HEK293T (cell line): ENCODE results near the gene SLC25A47.

Experiments used
- CTCF ChIA-PET: fragments of 350-600 bp; formaldehyde crosslinking; extraction: SDS; loops from one replicate; lab custom pipeline; 2021; ENCODE audit warnings: antibody characterized with exemption, inconsistent platforms; lab: Yijun Ruan, JAX
- POLR2A ChIA-PET: fragments of 350-600 bp; formaldehyde crosslinking; extraction: SDS; loops from one replicate; lab custom pipeline; 2020; ENCODE audit warnings: antibody characterized with exemption, inconsistent platforms; lab: Yijun Ruan, JAX
- DNase-seq: peaks from one replicate; pipeline ENCODE4 v3.0.0; 2012; ENCODE audit warnings: mixed read lengths; ENCODE audit errors: extremely low spot score
- ARNT ChIP-seq: fragments of 450-650 bp; IDR thresholded peaks from 2 replicates; pipeline ENCODE4 v1.6.1; 2017; ENCODE audit warnings: mild to moderate bottlenecking
- BHLHE40 ChIP-seq: fragments of 450-650 bp; IDR thresholded peaks from 2 replicates; pipeline ENCODE4 v1.6.1; 2016; ENCODE audit warnings: mild to moderate bottlenecking, moderate library complexity, borderline replicate concordance
- CTBP1 ChIP-seq: fragments of 450-650 bp; IDR thresholded peaks from 2 replicates; pipeline ENCODE4 v1.6.1; 2016; ENCODE audit warnings: borderline replicate concordance
- ELF4 ChIP-seq: fragments of 450-650 bp; IDR thresholded peaks from 2 replicates; pipeline ENCODE4 v1.6.1; 2017; ENCODE audit warnings: antibody characterized with exemption
- FOXA1 ChIP-seq: fragments of 450-650 bp; IDR thresholded peaks from 2 replicates; pipeline ENCODE4 v1.6.1; 2016; ENCODE audit warnings: mild to moderate bottlenecking
- FOXK2 ChIP-seq: fragments of 450-650 bp; IDR thresholded peaks from 2 replicates; pipeline ENCODE4 v1.6.1; 2016; ENCODE audit warnings: mild to moderate bottlenecking
- FOXM1 ChIP-seq: fragments of 450-650 bp; IDR thresholded peaks from 2 replicates; pipeline ENCODE4 v1.6.1; 2017; ENCODE audit warnings: mild to moderate bottlenecking, borderline replicate concordance
- HDGF ChIP-seq: fragments of 450-650 bp; IDR thresholded peaks from 2 replicates; pipeline ENCODE4 v1.6.1; 2017; ENCODE audit warnings: antibody characterized with exemption, borderline replicate concordance
- L3MBTL2 ChIP-seq: fragments of 450-650 bp; conservative IDR thresholded peaks from 2 replicates; pipeline ENCODE4 v1.6.1; 2016; ENCODE audit warnings: mild to moderate bottlenecking
- LEF1 ChIP-seq: fragments of 450-650 bp; IDR thresholded peaks from 2 replicates; pipeline ENCODE4 v1.6.1; 2017; ENCODE audit warnings: mild to moderate bottlenecking, borderline replicate concordance
- NFRKB ChIP-seq: fragments of 450-650 bp; IDR thresholded peaks from 2 replicates; pipeline ENCODE4 v1.6.1; 2016; ENCODE audit warnings: mild to moderate bottlenecking, moderate library complexity
- PKNOX1 ChIP-seq: fragments of 450-650 bp; IDR thresholded peaks from 2 replicates; pipeline ENCODE4 v1.6.1; 2016
- SP1 ChIP-seq: fragments of 450-650 bp; IDR thresholded peaks from 2 replicates; pipeline ENCODE4 v1.6.1; 2017
- SUZ12 ChIP-seq: fragments of 450-650 bp; IDR thresholded peaks from 2 replicates; pipeline ENCODE4 v1.6.1; 2016; ENCODE audit warnings: mild to moderate bottlenecking
- TARDBP ChIP-seq: fragments of 450-650 bp; IDR thresholded peaks from 2 replicates; pipeline ENCODE4 v1.6.1; 2016
- ZNF384 ChIP-seq: fragments of 450-650 bp; IDR thresholded peaks from 2 replicates; pipeline ENCODE4 v1.6.1; 2016

SLC25A47 gene

GRCh38 chr14:100358396-100358795, 35.3 kb downstream of the SLC25A47 start:
- no peak for TF ChIP-seq FOXA1
- no peak for TF ChIP-seq ARNT
- TF ChIP-seq LEF1 = no peak
- no peak for TF ChIP-seq SUZ12
- no peak for TF ChIP-seq TARDBP
- no peak for TF ChIP-seq CTBP1
- TF ChIP-seq BHLHE40 = no peak
- no peak for TF ChIP-seq FOXM1
- no peak for TF ChIP-seq NFRKB
- no peak for TF ChIP-seq ELF4
- no peak for TF ChIP-seq L3MBTL2
- TF ChIP-seq HDGF = no peak
- TF ChIP-seq ZNF384 = no peak
- no peak for TF ChIP-seq FOXK2
- TF ChIP-seq PKNOX1 = no peak
- TF ChIP-seq SP1 = no peak
- CTCF ChIA-PET = no interaction called here
- DNase-seq = no peak
- POLR2A ChIA-PET = no interaction called here

GRCh38 chr14:100359111-100359510, 36.0 kb downstream of the SLC25A47 start:
- ChIA-PET CTCF (no interaction called here), POLR2A (no interaction called here)
- no peak for TF ChIP-seq SP1
- no peak for TF ChIP-seq CTBP1
- TF ChIP-seq TARDBP = no peak
- no peak for TF ChIP-seq ELF4
- TF ChIP-seq FOXA1 = no peak
- no peak for TF ChIP-seq L3MBTL2
- no peak for TF ChIP-seq PKNOX1
- TF ChIP-seq FOXK2 = no peak
- TF ChIP-seq ZNF384 = no peak
- TF ChIP-seq SUZ12 = no peak
- TF ChIP-seq LEF1 = no peak
- TF ChIP-seq NFRKB = no peak
- no peak for TF ChIP-seq HDGF
- TF ChIP-seq ARNT = no peak
- TF ChIP-seq FOXM1 = no peak
- TF ChIP-seq BHLHE40 = no peak
- no peak for DNase-seq

GRCh38 chr14:100359881-100360280, 36.7 kb downstream of the SLC25A47 start:
- ChIA-PET POLR2A (no interaction called here), CTCF (no interaction called here)
- no peak for DNase-seq
- TF ChIP-seq NFRKB (no peak), HDGF (no peak), FOXK2 (no peak), ELF4 (no peak), PKNOX1 (no peak), CTBP1 (no peak), LEF1 (no peak), ZNF384 (no peak), L3MBTL2 (no peak), FOXM1 (no peak)

GRCh38 chr14:100361626-100362025, 38.5 kb downstream of the SLC25A47 start:
- DNase-seq = no peak
- TF ChIP-seq TARDBP (no peak), NFRKB (no peak), SP1 (no peak), L3MBTL2 (no peak), ZNF384 (no peak), FOXK2 (no peak), SUZ12 (no peak)
- CTCF ChIA-PET = interaction anchor here (1.0 kb wide), 1 partner anchor 24 kb away, joined by 3 read pairs; no protein-coding TSS in a partner anchor
- POLR2A ChIA-PET = no interaction called here

GRCh38 chr14:100362311-100362927, 39.3 kb downstream of the SLC25A47 start:
- TF ChIP-seq L3MBTL2 (no peak), ZNF384 (no peak), ARNT (no peak), NFRKB (no peak), SUZ12 (no peak), FOXM1 (no peak), LEF1 (no peak), TARDBP (no peak), FOXA1 (no peak), CTBP1 (no peak), BHLHE40 (no peak), ELF4 (no peak), PKNOX1 (no peak), HDGF (no peak), FOXK2 (no peak), SP1 (no peak)
- DNase-seq = no peak
- CTCF ChIA-PET = no interaction called here
- POLR2A ChIA-PET = interaction anchor here (1.9 to 2.2 kb wide), 2 partner anchors 11 to 13 kb away, joined by 5 to 7 read pairs; a partner anchor contains a TSS
